ENCODE measurements around the gene UBE3C.
A peak's percentile ranks its signal among the peaks of the same experiment; 100 is the strongest.
"Not testable (repeated sequence)": the region's sequence is repeated elsewhere in the genome, so short reads cannot be mapped to it uniquely, and the experiment has no call there.

UBE3C gene

GRCh38 chr7:157274094-157274634, 135.4 kb downstream of the UBE3C start:
- DNase-seq, result not testable (repeated sequence)

- no peak for DNase-seq
Observed at GRCh38 chr7:157274991-157275427, 136.3 kb downstream of the UBE3C start.

DNA sequence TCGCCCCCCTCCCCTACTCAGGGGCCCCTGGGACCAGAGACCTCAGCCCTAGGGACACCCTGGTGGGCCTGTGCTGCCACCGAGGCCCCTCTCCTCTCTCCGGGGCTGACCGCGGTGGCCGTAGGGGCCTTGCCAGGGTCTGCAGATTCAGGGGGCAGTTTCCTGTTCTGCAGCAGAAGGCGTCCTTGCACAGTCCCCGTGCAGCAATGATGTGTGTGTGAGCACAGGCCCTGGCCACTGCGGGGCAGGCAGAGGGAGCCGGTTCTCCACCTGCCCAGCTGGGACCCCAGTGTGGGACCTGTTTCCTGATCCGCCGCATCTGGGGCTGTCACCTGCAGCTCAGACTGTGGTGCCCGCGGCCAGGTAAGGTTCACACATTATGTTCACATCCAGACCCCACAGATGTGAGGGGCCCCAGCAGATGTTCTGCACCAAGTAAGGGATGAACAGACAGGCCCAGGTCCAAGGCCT, 137.4 kb downstream of the UBE3C start:
- no peak for DNase-seq

DNA sequence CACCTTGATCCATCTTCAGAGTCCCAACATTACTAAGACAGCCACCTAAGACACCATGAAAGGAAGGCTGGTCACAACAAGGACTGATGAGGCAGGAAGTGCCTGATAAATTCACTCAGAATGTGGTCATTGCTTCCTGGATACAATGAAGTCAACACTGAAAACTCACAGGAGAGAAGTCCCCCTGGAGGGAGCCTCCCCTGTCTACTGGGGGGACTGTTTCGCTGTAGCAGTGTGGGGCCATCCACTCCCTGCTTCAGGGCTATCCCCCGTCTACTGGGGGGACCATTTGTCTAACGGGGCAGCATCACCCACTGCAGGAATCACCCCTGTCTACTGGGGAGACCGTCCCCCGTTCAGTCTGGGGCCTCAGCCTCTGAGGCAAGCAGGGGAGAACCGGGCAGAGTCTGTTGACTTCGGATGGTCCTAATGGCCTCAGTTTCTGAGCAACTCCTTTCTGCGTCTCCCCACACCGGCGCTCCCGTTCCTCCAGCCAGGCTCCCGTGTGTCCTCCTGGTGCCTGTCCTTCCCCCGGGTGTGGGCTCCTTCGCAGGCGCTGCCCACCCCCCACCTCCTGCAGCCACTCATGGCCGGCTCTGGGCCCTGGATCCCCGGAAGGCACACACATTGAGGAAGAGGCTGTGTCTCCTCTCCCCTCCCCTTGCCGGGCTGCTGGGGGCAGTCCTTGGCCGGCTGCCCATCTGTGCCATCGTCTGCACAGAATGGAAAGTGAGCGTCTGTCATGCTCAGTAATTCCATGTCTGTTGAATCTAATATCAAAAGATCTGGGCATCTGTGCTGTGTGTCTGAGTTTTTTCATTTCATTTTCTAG, 138.2 kb downstream of the UBE3C start:
- peak; percentile 41 to 45 for DNase-seq

- not testable (repeated sequence) for DNase-seq
Observed at GRCh38 chr7:157277568-157277967, 138.8 kb downstream of the UBE3C start.

- no peak for DNase-seq
Observed at GRCh38 chr7:157278167-157278790, 139.6 kb downstream of the UBE3C start.

DNA sequence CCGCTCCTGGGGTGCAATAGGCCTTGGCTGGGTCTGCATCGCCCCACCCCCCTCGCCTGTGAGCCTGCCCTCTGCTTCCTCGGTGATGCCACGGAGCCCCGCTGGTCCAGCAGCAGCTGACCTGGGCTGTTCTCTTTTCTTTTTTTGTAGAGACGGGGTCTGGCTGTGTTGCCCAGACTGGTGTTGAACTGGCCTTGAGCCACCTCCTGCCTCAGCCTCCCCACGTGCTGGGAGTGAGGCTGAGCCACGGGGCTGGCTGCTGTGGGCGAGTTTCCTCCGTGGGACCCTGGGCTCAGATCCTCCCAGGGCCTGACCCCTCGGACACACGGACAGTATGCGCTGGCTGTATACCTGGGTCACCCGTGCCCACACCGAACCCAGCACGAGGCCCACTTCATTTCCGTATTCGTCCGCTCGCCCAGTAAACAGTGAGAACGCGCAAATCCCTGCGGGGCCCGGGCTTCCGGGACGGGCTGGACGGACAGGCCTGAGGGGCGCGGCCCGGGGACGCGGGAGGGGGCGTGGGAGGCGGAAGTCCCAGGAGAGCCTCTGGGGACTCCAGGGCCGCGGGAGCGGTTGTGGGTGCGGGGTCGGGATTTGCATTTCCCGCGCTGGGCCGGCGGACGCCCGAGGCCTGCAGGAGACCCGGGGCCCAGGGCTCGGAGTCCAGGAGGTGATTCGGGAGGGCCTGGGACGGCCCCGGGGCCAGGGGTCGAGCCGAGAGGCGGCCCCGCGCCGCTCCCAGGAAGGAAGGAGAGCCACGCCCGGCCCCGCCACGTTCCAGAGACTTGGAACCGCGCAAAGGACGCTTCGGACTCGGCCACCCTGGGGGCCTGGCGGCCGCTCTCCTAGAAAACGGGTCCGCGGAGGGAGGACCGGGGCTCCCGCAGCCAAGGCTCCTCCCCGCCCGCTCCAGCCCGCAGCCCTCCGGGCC, 140.3 kb downstream of the UBE3C start:
- DNase-seq, result no peak

GRCh38 chr7:157279741-157280215, 141.1 kb downstream of the UBE3C start:
- no peak for DNase-seq

DNA sequence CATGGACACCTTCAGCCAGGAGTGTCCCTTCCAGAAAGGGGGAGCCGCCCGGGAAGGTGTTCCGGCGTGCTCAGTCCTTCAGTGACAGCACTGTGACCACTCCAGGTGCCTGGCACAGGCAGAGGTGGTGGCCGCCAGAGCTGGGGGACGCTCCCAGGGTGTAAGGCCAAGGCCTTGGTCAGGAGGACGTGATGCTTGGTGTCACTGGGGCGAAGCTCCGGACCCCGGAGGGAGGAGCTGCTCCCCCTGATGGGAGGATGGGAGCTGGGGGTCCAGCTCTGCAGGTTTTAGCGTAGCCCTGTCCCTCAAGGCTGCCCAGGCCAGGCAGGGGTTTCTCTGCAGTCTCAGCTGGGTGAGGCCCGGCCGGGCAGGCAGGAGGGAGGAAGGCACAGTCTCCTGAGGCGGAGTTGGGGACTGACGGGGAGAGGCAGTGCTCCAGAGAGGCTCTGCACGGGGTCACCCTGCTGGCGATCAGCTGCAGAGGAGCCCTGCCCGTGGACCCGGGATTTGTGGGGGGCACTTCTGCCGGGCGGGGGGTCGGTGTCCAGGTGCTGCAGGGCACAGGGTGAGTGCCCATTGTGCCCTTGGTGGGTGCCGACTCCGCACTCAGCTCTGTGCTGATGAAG, 141.6 kb downstream of the UBE3C start:
- no peak for DNase-seq

DNA sequence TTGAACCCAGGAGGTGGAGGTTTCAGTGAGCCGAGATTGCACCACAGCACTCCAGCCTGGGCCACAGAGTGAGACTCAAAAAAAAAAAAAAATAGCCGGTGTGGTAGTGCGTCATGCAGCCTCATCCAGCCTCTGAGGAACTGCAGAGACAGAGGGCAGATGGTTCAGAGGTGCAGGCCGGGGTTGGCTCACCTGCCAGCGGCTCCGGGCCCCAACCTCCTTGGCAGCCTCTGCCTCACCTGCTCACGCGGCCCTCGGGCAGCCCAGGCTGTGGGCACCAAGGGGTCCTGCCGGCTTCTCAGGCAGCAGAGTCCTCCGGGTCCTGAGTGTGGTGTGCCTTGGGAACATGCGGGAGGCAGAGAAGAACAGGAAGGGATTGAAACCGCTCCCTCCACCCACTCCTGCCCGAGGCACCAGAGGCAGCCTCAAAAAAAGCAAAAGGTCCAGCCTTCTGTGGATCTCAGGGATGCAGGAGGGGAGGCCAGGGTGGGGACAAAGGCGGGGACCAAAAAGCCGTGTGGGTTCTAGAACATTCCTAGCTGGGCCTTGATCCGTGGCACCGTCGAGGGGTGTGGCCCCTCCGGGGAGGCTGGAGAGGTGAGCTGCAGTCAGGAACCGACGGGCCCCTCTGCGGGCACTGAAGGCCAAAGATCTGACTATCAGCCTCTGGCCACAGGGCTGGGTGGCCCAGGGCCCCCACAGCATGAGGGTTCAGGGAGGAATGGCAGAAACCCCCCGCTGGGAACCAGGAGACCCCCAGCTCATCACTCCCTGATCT, 142.7 kb downstream of the UBE3C start:
- no peak for DNase-seq

DNA sequence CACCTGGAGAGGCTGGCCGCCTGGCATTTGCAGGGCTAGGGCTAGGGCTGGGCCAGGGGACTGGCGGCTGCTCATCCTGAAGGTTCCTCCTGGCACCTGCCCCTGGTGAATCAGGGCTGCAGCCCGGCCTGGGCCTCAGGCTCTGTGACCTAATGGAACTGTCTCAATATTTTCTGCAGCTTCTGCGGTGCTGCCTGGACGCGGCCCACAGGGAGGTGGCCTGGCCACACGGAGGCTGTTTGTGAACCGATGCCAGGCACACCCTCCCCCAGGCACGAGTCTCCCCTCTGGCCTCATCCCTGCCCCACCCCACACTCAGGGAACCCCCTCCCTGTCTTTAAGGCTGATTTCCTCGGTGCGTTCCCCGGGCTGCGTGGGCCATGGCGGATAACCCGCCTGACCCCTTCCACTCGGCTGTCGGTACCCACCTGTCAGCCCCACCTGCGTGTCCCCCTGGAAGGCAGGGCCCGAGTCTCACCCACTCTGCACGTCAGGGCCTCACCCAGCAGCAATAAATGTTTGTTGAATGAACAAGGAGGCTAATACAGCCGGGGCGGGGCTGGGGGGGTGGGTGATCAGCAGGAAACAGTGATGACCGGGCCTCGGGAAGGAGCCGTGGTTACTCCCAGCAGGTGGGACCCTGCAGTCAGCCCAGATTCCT, 143.5 kb downstream of the UBE3C start:
- DNase-seq, result no peak

DNA sequence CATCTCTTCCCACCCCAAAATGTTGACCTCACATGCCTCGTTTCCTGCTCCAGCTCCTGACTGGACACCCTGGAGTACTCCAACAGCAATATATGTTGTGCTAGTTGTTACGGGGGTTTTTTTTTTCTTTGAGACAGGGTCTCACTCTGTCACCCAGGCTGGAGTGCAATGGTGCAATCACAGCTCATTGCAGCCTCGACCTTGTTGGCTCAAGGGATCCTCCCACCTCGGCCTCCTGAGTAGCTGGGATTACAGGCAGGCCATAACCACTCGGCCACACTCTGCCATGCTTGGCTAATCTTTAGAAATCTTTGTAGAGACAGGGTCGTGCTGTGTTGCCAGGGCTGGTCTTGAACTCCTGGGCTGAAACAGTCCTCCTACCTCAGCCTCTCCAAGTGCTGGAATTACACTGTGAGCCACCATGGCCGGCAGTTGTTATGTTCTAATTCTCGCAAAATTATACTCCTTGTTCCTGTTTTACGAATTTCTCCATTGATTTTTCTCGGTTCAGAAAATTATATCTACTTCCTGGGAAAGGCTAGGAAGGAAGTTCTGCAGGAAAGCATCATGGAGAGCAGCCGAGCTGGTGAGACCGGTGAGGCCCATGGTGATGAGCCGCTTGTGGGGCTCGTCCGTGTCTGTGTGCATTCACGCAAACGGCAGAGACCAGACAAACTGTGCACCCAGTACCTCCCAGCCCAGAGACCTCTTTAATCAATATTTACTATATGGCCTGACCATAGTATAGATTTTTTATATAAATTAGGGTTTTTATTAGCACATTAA, 145.7 kb downstream of the UBE3C start:
- DNase-seq, result no peak

GRCh38 chr7:157291404-157292080, 152.8 kb downstream of the UBE3C start:
- DNase-seq, result no peak

GRCh38 chr7:157292258-157292657, 153.5 kb downstream of the UBE3C start:
- DNase-seq, result no peak

DNA sequence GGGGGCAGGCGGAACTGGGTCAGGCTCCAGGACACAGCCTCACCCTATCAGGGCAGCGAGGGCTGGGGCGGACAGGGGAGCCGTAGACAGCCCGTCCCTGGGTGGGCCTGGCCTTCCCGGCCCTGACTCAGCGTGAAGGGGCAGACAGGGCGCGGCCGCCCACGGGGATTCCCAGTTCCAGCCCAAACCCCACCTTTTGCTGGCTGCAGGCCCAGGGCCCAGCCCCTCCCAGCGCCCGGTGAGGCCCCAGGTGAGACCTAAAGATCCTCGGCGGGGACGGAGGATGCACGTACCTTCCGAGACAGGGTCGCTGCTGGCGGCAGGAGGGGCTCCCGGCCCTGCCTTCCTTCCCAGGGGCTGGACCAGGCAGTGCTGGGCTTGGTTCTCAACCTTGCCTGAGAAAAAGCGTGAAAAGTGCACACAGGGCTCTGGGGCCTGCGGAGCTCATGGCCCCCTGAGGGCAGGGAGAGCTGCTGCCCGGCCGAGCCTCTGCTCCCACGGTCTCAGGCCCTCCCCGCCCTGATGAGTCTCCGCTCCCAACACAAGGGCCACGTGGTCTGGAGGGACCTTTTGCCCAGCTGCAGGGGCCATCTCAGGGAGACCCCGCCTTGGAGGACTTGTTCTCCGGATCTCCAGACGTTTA, 154.2 kb downstream of the UBE3C start:
- no peak for DNase-seq

DNA sequence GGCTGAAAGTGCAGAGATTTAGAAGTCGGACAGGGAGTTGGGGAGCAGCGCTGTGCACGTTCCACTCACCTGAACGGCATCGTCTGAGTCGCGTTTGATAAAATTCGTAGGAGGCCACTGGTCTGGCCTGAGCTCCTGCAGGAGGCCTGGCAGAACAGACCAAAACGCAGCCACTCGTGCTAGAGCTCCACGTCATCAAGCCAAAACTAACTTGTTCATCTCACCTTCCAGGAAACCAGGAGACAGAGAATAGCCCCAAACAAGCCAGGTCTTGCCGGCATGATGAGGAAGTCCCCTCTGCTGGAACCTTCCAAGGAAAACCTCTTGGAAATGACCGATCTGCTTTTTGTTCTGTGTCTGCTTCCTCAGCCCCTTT, 154.7 kb downstream of the UBE3C start:
- DNase-seq, result no peak

DNA sequence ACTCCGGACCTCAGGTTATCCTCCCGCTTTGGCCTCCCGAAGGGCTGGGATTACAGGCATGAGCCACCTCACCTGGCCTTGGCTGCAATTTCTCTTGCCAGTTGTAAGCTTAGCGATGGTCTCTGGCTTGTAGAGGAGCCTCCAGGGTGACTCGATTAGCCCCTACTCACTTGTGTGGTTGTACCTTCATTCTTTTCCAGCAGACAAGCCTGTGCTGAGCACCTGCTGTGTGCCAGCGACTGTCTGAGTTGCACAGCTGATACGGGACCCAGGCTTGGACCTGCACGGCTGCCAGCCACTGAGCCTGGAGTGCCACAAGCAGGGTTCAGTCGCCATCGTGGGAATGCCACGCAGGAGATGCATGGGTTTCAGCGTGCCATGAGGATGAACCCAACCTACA, 156.0 kb downstream of the UBE3C start:
- DNase-seq, result no peak

DNA sequence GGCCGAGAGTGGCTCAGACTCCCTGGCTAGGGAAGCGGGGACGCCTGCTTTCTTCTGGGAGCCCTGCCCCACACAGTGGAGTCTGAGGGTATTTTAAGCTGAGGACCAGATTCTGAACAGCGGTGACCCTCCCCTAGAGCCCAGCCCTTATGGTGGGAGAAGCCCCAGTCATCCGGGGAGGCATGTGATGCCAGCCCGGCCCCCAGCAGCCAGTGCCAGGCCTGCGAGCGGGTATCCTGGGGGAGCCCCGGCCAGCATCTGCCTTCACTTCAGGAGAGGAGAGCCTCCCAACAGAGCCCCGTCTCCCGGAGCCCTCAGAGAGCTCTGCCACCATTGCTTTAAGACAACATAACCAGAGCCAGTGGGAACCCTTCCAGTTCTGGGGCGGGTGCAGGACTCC, 156.6 kb downstream of the UBE3C start:
- no peak for DNase-seq

DNA sequence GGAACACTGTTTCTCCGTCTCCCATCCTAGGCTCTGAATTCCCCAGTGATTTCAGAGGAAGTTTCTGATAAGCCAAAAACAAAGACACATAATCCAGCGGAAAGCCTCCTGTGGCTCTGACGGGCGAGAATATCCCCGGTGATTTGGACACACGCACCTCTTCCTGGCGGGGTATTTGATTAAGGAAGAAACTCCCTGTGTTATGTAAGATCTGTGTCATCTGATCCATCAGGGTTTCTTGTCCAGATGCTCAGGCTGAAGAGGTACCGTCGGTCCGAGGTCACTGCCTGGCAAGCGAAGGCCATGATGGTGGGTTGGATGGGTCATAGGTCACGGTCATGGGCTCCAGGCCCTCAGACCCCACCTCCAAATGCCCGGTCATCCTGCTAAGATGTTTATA, 158.5 kb downstream of the UBE3C start:
- no peak for DNase-seq

Measured in CD4-positive, alpha-beta T cell treated with Interleukin-4 for 1 hour (primary cell).